Caco-2 (cell line): Measurements from ENCODE around the gene SLX9. TPM values are rescaled to one million over a fixed set of nuclear protein-coding genes. Genes with fewer than 3 reads are reported as not detected.
A peak's percentile ranks its signal among the peaks of the same experiment; 100 is the strongest.

Experiments used
- BruUV-seq: library from RNA; stranded (reverse); fragments of 400-500 nt; replicated peaks from 2 replicates; lab custom pipeline; 2021; lab: Mats Ljungman, UMichigan
- CTCF ChIA-PET: fragments of 300-600 bp; sonication (Branson Sonifier 250); formaldehyde crosslinking; loops from one replicate; lab custom pipeline; 2022; ENCODE audit warnings: antibody characterized with exemption; lab: Charles Lee
- POLR2A ChIA-PET: fragments of 300-600 bp; sonication (Branson Sonifier 250); formaldehyde crosslinking; loops from one replicate; lab custom pipeline; 2022; ENCODE audit warnings: antibody characterized with exemption; lab: Charles Lee
- DNase-seq, 2 experiments: peaks; one replicate each; pipeline versions ENCODE4 v3.0.0 to v3.0.0-alpha.2; 2020 to 2022
- H3K27me3 ChIP-seq: replicated peaks from 2 replicates; pipeline ENCODE4 v1.6.0; 2011; ENCODE audit warnings: low read length; ENCODE audit not compliant: control insufficient read depth, insufficient read depth
- H3K36me3 ChIP-seq: 2 replicates; pipeline ENCODE4 v1.5.1; 2011; ENCODE audit warnings: low read length; ENCODE audit not compliant: control insufficient read depth, insufficient read depth
- H3K4me1 ChIP-seq: fragments of 250-450 bp; sonication (Bioruptor Pico); 2 replicates; pipeline ENCODE4 v1.5.1; 2020; ENCODE audit warnings: mild to moderate bottlenecking
- H3K4me3 ChIP-seq: 2 replicates; pipeline ENCODE4 v1.5.1; 2011; ENCODE audit warnings: low read depth, mild to moderate bottlenecking, control low read depth, low read length
- H3K9me3 ChIP-seq: fragments of 250-450 bp; sonication (Bioruptor Pico); 2 replicates; pipeline ENCODE4 v1.5.1; 2020; ENCODE audit warnings: mild to moderate bottlenecking, moderate library complexity
- H3K27ac Mint-ChIP-seq: one replicate; pipeline ENCODE4 v1.8.0; 2022; ENCODE audit warnings: mixed read lengths; ENCODE audit not compliant: unreplicated experiment
- H3K27me3 Mint-ChIP-seq: one replicate; pipeline ENCODE4 v1.8.0; 2022; ENCODE audit warnings: mixed read lengths; ENCODE audit not compliant: insufficient read depth, unreplicated experiment
- H3K36me3 Mint-ChIP-seq: one replicate; pipeline ENCODE4 v1.8.0; 2022; ENCODE audit warnings: mild to moderate bottlenecking, mixed read lengths; ENCODE audit not compliant: insufficient read depth, unreplicated experiment
- H3K4me1 Mint-ChIP-seq: one replicate; pipeline ENCODE4 v1.8.0; 2022; ENCODE audit warnings: low read depth, mixed read lengths; ENCODE audit not compliant: unreplicated experiment
- H3K4me3 Mint-ChIP-seq: one replicate; pipeline ENCODE4 v1.8.0; 2022; ENCODE audit warnings: mild to moderate bottlenecking, moderate library complexity, mixed read lengths; ENCODE audit not compliant: unreplicated experiment
- H3K9me3 Mint-ChIP-seq: one replicate; pipeline ENCODE4 v1.8.0; 2022; ENCODE audit warnings: mixed read lengths; ENCODE audit not compliant: unreplicated experiment
- CTCF ChIP-seq, 2 experiments: fragments of 200-600 bp in 1 of 2; IDR thresholded peaks; 1 replicate in 1 of 2; 2 replicates in 1 of 2; pipeline versions ENCODE4 v1.5.1 to v1.8.0; 2011 to 2022; ENCODE audit warnings: antibody characterized with exemption in 1 of 2, control low read depth in 1 of 2, inconsistent platforms in 1 of 2, low read depth in 1 of 2, low read length in 1 of 2, mild to moderate bottlenecking in 1 of 2, moderate library complexity in 1 of 2; ENCODE audit not compliant: insufficient read depth in 1 of 2, severe bottlenecking in 1 of 2, unreplicated experiment in 1 of 2
- intact Hi-C: fragments of 100-400 bp; cut with micrococcal nuclease; formaldehyde crosslinking; loops from one replicate; pipeline ENCODE4 v1.10.0; 2022; ENCODE audit not compliant: unreplicated experiment
- total RNA-seq: library from RNA; stranded (reverse); gene quantifications from 2 replicates; pipeline ENCODE4 v1.2.3, GENCODE V29; 2022

The SLX9 gene
- total RNA-seq, 1 experiment from 2014 or later, result 62.1 TPM

- POLR2A ChIA-PET, result no interaction called here
Measured at GRCh38 chr21:44980562-44981489, 41.0 kb downstream of the SLX9 start.

GRCh38 chr21:44982558-44983250, 42.9 kb downstream of the SLX9 start:
- POLR2A ChIA-PET, result no interaction called here
- TF ChIP-seq CTCF (IDR thresholded peaks at IDR 0.05; ENCODE audit: insufficient read depth in 1 of 2, low read depth in 1 of 2, low read length in 1 of 2, severe bottlenecking in 1 of 2, unreplicated experiment in 1 of 2), result no peak
- BruUV-seq, result no TSS peak

More at GRCh38 chr21:44980562-44981489, 41.0 kb downstream of the SLX9 start:
- intact Hi-C loops, result no loop called here
- peaks cover 25% of the 10 kb centered on the region for H3K36me3 Mint-ChIP-seq
- Histone ChIP-seq H3K36me3 (no peaks in the 10 kb centered on the region), H3K4me3 (no peak overlapping the region), H3K9me3 (no peaks in the 10 kb centered on the region), H3K27me3 (no peaks in the 10 kb centered on the region), H3K4me1 (peaks cover 14% of the 10 kb centered on the region)
- BruUV-seq, result no TSS peak
- TF ChIP-seq CTCF (IDR thresholded peaks at IDR 0.05; ENCODE audit: insufficient read depth in 1 of 2, low read depth in 1 of 2, low read length in 1 of 2, severe bottlenecking in 1 of 2, unreplicated experiment in 1 of 2), result no peak
- no peak overlapping the region for H3K4me3 Mint-ChIP-seq
- no peaks in the 10 kb centered on the region for H3K27me3 Mint-ChIP-seq
- H3K9me3 Mint-ChIP-seq, result no peaks in the 10 kb centered on the region
- no peak for DNase-seq
- no peaks in the 10 kb centered on the region for H3K4me1 Mint-ChIP-seq
- CTCF ChIA-PET, result no interaction called here
- peak overlapping the region; percentile 66 for H3K27ac Mint-ChIP-seq

GRCh38 chr21:44983421-44984206, 43.8 kb downstream of the SLX9 start:
- ChIA-PET POLR2A (no interaction called here), CTCF (interaction anchor here (0.6 kb wide), 1 partner anchor 91 kb away, joined by 6 read pairs; no protein-coding TSS in a partner anchor)
- Mint-ChIP-seq H3K27ac (peak overlapping the region; percentile 69), H3K4me1 (no peaks in the 10 kb centered on the region), H3K9me3 (no peaks in the 10 kb centered on the region), H3K36me3 (peaks cover 21% of the 10 kb centered on the region), H3K4me3 (no peak overlapping the region), H3K27me3 (no peaks in the 10 kb centered on the region)
- H3K9me3 ChIP-seq, result no peaks in the 10 kb centered on the region
- H3K4me1 ChIP-seq, result peaks cover 14% of the 10 kb centered on the region
- TF ChIP-seq CTCF (IDR thresholded peaks at IDR 0.05; ENCODE audit: insufficient read depth in 1 of 2, low read depth in 1 of 2, low read length in 1 of 2, severe bottlenecking in 1 of 2, unreplicated experiment in 1 of 2), result no peak
- no TSS peak for BruUV-seq
- DNase-seq, result no peak
- no peak overlapping the region for H3K4me3 ChIP-seq
- H3K27me3 ChIP-seq, result no peaks in the 10 kb centered on the region
- H3K36me3 ChIP-seq, result no peaks in the 10 kb centered on the region
- intact Hi-C loops, result no loop called here

More at GRCh38 chr21:44982558-44983250, 42.9 kb downstream of the SLX9 start:
- Mint-ChIP-seq H3K36me3 (peaks cover 21% of the 10 kb centered on the region), H3K4me1 (no peaks in the 10 kb centered on the region), H3K9me3 (no peaks in the 10 kb centered on the region), H3K27me3 (no peaks in the 10 kb centered on the region), H3K27ac (peak overlapping the region; percentile 69), H3K4me3 (no peak overlapping the region)
- Histone ChIP-seq H3K9me3 (no peaks in the 10 kb centered on the region), H3K4me1 (peaks cover 14% of the 10 kb centered on the region), H3K36me3 (no peaks in the 10 kb centered on the region), H3K4me3 (no peak overlapping the region), H3K27me3 (no peaks in the 10 kb centered on the region)
- CTCF ChIA-PET, result interaction anchor here (0.6 kb wide), 1 partner anchor 92 kb away, joined by 6 read pairs; no protein-coding TSS in a partner anchor
- peak; percentile 63 to 66 for DNase-seq
- intact Hi-C loops, result no loop called here
